Hepatocyte (in vitro differentiated cells): ENCODE measurements around the gene NAGK.

Experiments used
- CTCF ChIP-seq: fragments of 200-600 bp; sonication (generic); IDR thresholded peaks from 2 replicates; pipeline ENCODE4 v1.5.1; 2016; ENCODE audit warnings: antibody characterized with exemption, mild to moderate bottlenecking; ENCODE audit not compliant: poor library complexity
- EZH2 ChIP-seq: fragments of 200-600 bp; sonication (generic); IDR thresholded peaks from 2 replicates; pipeline ENCODE4 v1.6.1; 2016; ENCODE audit warnings: antibody characterized with exemption, mild to moderate bottlenecking, borderline replicate concordance

- TF ChIP-seq EZH2 (no peak), CTCF (no peak)
Observed at GRCh38 chr2:71063216-71063615, 5.2 kb upstream of the NAGK start.
